HG03045 (cell line): ENCODE results near the gene PAF1.
"Not testable (repeated sequence)": the region's sequence is repeated elsewhere in the genome, so short reads cannot be mapped to it uniquely, and the experiment has no call there.

Experiments
- ATAC-seq: cut with Tn5 transposase; IDR thresholded peaks from one replicate; pipeline ENCODE4 v1.9.1; 2021; ENCODE audit warnings: mild to moderate bottlenecking, moderate library complexity; ENCODE audit not compliant: unreplicated experiment

Gene PAF1

DNA sequence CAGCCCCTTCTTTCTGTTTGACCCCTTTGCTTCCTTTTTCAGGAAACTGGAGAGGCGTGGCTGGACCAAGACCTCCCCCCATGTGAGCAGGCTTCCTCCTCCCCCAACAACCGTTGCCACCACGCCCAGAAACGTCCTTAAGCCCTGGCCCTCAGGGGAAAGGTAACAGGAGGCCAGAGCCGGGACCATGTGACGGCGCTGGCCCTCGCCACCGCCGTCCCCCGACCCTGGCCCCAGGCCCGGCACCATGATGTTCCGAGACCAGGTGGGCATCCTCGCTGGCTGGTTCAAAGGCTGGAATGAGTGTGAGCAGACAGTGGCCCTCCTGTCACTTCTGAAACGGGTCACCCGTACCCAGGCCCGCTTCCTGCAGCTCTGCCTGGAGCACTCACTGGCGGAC lies 34.3 kb downstream of the PAF1 start:
- ATAC-seq, result no peak

DNA sequence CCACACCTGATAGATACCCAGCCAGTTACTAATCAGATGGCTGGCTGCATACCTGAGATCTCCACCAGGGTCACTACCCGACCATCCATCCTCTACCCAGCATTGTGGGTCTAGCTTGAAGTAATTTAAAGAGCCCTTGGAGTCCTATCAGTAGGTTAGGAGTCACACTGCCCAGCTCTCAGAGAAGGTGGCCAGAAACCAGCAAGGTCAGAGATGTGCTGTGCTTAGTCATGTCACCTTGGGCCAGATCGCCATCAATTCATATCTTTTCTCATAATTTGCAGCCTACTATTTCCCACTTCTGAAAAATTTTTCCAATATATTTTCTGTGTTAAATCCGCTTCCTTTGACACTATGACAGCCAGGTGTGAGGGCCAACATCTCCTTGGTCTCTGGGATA lies 34.8 kb downstream of the PAF1 start:
- ATAC-seq, result no peak

DNA sequence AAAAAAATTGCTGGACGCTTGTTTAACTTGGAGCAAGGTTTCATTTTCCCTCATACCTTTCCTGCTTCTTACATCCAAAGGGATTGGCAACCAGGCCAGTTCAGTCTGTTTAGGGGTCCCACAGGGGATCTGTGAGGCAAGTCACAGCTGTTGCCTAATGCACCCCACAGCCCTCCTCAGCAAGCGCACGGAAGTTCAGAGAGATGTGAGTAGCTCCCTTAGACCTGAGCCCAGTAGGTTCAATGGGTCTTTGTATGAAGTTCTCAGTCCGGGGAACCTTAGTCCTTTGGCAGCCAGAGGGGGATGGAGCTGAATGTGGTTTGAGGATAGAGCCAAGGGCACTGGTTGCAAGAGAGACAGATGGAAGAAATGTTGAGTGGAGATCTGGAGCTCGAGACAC lies 35.7 kb downstream of the PAF1 start:
- ATAC-seq, result no peak

DNA sequence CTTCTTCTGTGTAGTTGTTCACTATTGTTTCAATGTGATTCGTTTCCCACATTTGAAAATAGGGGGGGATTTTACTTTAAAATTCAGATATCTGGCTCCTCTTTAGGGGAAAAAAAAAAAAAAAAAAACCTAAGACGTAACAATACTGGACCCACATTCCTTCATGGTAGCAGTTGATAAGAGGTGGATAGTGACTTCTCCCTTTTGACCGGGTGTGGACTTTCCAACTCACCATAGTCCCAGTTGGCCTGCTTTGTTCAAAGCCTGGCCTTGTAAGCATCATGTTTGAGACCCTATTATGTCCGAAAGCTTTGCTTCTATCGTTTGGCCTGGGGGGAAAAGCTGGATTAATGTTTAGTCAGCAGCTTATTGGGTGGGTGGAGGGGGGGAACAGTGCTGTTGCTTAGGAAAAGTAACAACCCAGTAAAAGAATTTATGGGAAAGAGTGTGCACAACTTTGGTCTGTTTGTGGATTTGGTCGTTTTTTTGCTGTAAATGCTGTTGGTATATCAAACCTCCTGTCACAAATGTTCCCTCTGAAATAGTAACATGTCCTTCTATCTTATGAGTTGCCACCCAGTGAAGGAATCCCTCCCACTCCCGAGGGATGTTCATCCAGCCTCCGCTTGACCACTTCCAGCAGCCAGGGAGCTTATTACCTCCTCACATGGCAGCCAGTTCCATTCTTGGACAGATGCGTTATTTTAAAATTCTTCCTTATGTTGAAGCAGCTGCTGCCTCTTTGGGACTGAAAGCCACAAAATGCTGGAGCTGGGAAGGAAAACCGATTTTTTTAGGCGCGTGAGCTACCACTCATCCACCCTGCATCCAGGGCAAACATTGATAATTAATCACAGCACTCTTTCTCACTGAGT lies 38.3 kb downstream of the PAF1 start:
- ATAC-seq, result no peak

DNA sequence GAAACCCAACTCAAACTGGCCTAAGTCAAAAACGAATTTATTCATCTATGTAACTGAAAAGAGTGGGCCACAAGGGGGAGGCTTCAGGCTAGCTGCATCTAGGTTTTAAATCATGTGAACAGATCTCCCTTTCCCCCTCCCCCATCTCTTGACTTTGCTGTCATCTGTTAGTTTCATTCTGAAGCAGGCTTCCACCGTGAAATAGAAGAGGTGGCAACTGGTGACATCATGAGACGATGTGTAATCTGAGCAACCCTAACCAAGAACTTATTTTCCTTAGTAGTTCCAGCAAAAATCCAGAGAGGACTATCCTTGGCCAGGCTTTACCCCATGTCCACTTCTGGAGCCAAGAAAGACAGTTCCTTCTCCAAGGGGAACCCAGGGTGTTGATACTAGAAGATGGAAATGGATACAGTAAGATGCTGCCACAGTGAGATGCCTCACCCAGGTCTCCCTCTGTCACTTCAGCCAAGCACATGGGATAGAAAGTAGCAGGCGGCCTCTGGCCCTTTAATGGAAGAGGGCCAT lies 39.3 kb downstream of the PAF1 start:
- ATAC-seq, result no peak

DNA sequence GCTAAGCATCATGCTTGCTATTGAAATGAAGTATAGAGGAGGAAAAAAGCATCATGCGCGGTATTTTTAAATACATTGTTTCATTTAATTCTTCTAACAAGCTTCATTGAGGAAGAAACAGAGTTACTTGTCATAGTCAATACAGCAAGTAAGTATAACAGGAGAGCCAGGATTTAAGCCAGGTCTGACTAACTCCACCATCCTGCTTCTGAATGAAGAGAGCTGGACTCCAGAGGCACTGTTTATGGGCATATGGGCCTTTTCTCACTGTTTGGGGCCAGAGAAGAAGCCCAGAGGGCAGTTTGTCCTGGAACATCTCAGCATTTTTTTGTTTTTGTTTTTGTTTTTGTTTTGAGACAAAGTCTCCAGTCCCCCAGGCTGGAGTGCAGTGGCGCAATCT lies 40.8 kb downstream of the PAF1 start:
- no peak for ATAC-seq

DNA sequence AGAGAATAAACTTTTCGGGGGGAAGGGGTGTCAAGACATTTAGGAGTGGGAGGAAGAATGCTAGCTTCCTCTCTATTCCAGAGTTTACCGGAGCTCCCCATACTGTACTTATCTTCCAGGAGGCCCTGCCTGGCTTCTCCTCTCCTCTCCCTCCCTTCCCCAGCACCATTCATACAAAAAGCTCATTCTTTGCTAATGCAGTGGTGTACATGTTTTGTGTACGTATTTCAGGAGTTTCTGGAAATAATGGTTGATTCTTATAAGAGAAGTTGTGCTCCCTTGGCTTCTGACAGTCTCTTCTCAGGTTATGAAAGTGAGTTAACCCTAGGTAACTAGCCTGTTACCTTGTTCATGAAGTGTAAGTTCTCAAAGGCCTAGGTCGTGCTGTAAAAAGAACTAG lies 41.6 kb downstream of the PAF1 start:
- no peak for ATAC-seq

DNA sequence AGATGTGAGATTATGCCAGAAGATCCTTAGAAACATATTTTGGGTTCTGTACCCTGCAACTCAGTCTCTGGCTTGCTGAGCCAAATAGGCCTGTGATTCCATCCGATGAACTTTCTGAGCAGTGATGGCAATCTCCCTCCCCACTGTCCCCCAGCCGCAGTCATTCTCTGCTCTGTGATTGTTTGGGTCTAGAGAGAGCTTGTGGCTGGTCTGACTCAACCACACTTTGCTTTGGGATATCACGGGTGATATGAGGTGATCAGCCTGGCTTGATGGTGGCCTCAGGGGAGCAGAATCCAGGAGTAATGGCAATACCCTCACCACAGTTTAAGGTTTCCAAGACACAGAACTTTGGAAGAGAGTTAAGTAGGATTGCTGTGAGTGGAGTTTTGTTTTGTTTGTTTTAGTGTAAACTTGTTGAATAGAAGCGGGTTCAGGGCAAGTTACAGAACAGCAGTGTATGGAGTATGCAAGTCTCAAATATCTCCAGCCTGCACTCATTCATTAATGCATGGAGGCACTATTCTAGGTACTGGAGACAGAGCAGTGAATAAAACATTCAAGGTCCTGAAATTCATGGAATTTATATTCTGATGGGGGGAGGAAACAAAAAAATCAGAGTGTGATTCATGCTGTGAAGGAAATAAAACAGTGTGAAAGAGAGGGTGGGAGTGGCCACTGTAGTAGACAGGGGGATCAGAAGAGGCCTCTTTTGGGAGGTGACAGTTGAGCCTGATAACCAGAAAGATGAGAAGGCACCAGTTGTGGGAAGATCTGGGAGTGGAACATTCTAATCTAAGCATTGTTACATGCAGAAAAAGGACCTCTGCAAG lies 43.4 kb downstream of the PAF1 start:
- ATAC-seq, result no peak

DNA sequence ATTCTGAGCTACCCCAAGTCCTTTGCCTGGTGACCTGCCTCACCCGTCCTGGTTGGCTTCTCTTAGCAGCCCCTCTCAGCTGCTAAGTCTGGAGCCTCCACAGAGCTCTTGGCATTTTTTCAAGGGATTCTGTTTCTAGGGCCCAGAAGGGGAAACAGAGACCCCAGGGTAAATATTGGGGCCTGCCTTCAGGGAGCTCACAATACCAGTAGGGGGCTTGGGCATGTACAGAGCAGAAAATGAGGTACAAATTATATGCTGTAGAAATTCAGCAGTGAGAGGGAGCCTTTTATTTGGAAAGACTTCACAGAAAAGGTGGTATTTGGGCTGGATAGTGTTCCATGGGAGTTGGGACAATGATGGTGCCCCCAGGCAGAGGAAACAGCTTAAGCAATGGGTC lies 45.0 kb downstream of the PAF1 start:
- no peak for ATAC-seq

DNA sequence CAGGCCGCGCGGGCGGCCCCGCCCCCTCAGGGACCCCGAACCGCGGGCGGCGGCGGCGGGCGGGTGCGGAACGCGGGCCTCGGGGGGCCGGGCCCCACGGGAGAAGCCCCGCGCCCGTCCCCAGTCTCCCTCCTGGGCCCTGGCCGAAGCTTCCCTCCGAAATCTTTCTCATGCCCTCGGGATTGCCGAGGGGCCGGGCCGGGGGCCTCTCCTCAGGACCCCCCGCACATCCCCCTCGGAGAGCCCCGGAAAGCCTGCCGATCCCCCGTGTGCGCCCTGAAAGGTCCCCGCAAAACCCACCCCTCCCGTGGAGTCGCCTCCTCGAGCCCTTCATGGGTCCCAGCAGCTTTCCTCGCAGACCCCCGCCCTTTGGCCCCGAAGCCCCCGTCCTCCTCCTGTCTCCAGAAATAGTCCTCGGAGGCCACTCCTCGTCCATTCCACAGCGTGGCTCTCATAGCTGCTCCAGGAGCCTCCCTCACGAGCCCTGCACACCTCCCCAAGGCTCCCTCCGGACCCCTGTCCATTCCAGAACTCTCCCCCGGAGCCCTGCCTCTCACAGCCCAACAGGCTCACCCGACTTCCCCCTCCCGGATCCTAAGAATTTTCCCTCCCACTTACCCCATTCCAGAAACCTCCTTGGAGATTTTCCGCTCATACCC lies 48.1 kb downstream of the PAF1 start:
- ATAC-seq, result no peak

DNA sequence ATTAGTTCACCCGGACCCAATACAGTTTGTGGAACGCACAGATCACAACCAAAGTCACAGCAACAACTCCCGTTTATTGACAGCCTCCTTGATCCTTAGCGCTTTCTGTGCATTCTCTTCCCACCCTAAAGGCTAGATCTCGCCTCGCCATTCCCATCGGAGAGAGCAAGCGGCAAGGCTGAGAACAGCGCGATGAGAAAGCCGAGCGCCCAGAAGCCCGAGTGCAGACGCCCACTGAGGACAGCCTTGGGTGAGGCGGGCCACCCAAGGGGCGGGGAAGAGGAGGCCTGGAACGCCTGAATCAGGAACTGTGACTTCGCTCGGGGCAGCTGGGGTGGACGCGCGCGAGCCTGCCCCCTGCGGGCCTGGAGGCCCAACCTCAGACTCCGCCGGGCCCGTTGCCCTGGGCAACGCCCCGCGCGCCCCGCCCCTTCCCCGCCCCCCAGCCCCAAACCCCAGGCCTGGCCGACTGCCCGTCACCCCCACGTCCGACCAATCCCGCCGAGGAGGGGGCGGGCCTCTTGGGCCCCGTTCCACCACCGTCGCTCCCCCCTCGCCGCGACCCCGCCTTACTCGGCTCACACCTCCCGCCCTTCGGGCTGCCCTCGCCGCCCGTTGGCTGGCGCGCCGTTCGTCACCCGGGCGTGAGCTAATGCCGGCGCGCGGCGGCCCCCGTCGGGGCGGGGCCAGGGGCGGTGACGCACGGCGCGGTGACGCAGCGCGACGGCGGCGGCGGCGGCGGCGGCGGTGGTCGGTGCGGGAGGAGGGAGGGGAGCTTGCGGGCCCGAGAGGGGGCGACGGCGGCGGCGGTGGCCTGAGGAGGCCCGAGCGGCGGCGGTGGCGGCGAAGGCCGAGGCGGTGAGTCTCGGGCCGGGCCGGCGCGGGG lies 48.9 kb downstream of the PAF1 start, which contains the start of gene SAMD4B:
Gene SAMD4B, plus strand, starts transcription at position 703 of the 886 bp plus-strand sequence. CDS start 14,473 bp downstream, outside the sequence.
- ATAC-seq, result peak; percentile 87

DNA sequence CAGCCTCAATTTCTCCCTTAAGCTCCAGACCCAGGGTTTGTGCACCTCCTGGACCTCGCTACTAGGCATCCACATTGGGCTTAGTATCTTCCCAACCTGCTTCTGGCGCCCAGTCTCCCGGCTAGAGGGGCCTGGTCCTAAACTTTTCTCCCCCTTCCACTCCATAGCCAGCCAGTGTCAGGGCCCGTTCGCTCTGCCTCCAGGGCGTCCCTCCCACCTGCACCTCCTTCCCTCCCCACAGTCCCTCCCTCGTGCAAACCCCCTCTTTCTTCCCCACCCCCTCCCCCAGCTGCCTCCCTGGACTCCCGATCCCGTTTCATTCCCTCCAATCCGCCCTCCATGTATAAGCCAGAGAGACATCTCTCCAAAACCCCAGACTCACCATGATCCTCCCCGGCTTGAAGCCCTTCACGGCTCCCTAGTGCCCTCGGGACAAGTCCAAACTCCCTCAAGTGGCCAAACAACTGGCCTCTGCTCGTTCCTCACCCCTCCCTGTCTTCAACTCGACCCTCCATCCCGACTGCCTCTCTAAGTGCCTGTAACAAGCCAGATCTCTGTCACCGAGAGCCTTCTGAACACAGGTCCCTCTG lies 49.7 kb downstream of the PAF1 start:
- ATAC-seq, result no peak

DNA sequence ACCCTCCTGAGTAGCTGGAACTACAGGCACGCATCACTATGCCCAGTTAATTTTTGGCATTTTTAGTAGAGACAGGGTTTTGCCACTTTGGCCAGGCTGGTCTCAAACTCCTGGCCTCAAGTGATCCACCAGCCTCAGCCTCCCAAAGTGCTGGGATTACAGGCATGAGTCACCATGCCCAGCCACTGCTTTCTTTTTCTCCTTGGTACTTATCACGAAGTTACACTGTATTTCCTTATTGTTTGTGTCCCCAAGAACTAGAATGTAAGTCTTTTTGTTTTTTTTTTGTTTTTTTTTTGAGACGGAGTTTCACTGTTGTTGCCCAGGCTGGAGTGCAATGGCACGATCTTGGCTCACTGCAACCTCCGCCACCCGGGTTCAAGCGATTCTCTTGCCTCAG lies 50.8 kb downstream of the PAF1 start:
- ATAC-seq, result not testable (repeated sequence)

DNA sequence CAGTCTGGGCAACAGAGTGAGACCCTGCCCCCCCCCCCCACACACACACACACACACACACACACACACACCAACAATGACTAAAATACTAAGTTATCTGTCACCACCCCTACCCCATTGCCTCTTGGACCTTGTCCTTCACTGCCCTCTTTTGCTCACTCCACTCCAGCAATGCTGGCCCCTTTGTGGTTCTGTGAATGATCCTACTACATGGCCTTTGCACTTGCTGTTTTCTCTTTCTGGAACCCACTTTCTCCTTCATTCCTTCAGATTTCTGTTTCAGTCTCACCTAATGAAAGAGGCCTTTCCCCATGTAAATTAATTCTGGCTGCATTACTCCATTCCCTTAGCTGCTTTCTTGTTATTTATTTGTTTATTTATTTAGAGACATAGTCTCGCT lies 51.2 kb downstream of the PAF1 start:
- no peak for ATAC-seq

DNA sequence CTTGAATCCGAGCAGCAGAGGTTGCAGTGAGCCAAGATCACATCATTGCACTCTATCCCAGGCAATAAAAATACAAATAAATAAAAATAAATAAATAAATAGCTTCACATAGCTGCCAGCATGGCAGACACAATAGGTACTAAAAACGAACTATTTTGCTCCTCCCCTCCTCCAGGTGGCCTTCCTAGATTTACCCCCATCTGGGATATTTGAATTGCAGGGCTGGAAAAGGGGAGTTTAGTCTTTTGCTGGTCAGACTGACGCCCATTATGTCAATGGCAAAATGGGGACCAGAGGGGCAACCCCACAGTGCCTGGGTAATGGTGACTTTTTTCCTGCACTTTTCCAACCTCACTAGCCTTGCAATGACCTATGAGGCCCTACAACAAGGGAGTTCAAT lies 54.4 kb downstream of the PAF1 start:
- ATAC-seq, result no peak
